IMR-90 (cell line): ENCODE data around the gene GREB1L. TPM values are rescaled to one million over a fixed set of nuclear protein-coding genes. Genes with fewer than 3 reads are reported as not detected.

Experiments
- ATAC-seq: fragments of 200-7000 bp; cut with Tn5 transposase; 2 replicates; pipeline ENCODE4 v1.9.1; 2020; ENCODE audit warnings: low read depth, mild to moderate bottlenecking, moderate library complexity
- BruUV-seq: library from RNA; stranded (reverse); fragments of 400-500 nt; replicated peaks from 2 replicates; lab custom pipeline; 2021; lab: Mats Ljungman, UMichigan
- CTCF ChIA-PET: fragments of 300-600 bp; formaldehyde crosslinking; extraction: SDS; loops from one replicate; lab custom pipeline; 2021; ENCODE audit warnings: antibody characterized with exemption; lab: Yijun Ruan, JAX
- POLR2A ChIA-PET: fragments of 300-600 bp; sonication (Branson Sonifier 250); formaldehyde crosslinking; loops from one replicate; lab custom pipeline; 2022; ENCODE audit warnings: antibody characterized with exemption; ENCODE audit not compliant: unreplicated experiment; lab: Charles Lee
- DNase-seq: peaks from one replicate; pipeline ENCODE4 v3.0.0; 2013
- H2AFZ ChIP-seq: replicated peaks from 2 replicates; pipeline ENCODE3; 2013; ENCODE audit warnings: low read length, mild to moderate bottlenecking; ENCODE audit not compliant: poor library complexity
- H2AK5ac ChIP-seq: 2 replicates; pipeline ENCODE4 v1.6.1; 2013; ENCODE audit warnings: low read depth, low read length, inconsistent platforms
- H2AK9ac ChIP-seq: replicated peaks from 2 replicates; pipeline ENCODE3; 2013; ENCODE audit warnings: mild to moderate bottlenecking, low read depth, low read length, moderate library complexity; ENCODE audit not compliant: poor library complexity
- H2BK120ac ChIP-seq: 2 replicates; pipeline ENCODE4 v1.6.1; 2013; ENCODE audit warnings: low read depth, low read length, inconsistent platforms
- H2BK15ac ChIP-seq: 3 replicates; pipeline ENCODE4 v1.6.1; 2013; ENCODE audit warnings: low read depth, low read length, inconsistent platforms
- H2BK20ac ChIP-seq: 2 replicates; pipeline ENCODE4 v1.6.1; 2013; ENCODE audit warnings: low read depth, mild to moderate bottlenecking, inconsistent platforms, low read length, moderate library complexity
- H2BK5ac ChIP-seq: 2 replicates; pipeline ENCODE4 v1.6.1; 2013; ENCODE audit warnings: mild to moderate bottlenecking, low read depth, low read length, inconsistent platforms; ENCODE audit not compliant: poor library complexity, severe bottlenecking
- H3K14ac ChIP-seq: replicated peaks from 2 replicates; pipeline ENCODE4 v1.6.1; 2013; ENCODE audit warnings: low read depth, low read length, inconsistent platforms
- H3K18ac ChIP-seq: 2 replicates; pipeline ENCODE4 v1.6.1; 2013; ENCODE audit warnings: low read depth, low read length, control low read depth
- H3K23ac ChIP-seq: 2 replicates; pipeline ENCODE4 v1.6.1; 2013; ENCODE audit warnings: low read depth, low read length, inconsistent platforms
- H3K27ac ChIP-seq: 2 replicates; pipeline ENCODE4 v1.5.1; 2013; ENCODE audit warnings: mild to moderate bottlenecking, control low read depth, low read length; ENCODE audit not compliant: insufficient read depth
- H3K27me3 ChIP-seq: 2 replicates; pipeline ENCODE4 v1.6.1; 2013; ENCODE audit warnings: low read length; ENCODE audit not compliant: control insufficient read depth, insufficient read depth
- H3K36me3 ChIP-seq: 2 replicates; pipeline ENCODE4 v1.6.1; 2013; ENCODE audit warnings: low read length, mixed read lengths; ENCODE audit not compliant: control insufficient read depth, insufficient read depth
- H3K4ac ChIP-seq: 2 replicates; pipeline ENCODE4 v1.6.1; 2013; ENCODE audit warnings: low read depth, low read length, inconsistent platforms
- H3K4me1 ChIP-seq: 2 replicates; pipeline ENCODE4 v1.6.1; 2013; ENCODE audit warnings: low read length, mixed read lengths; ENCODE audit not compliant: control insufficient read depth, insufficient read depth
- H3K4me2 ChIP-seq: 2 replicates; pipeline ENCODE4 v1.6.1; 2013; ENCODE audit warnings: low read depth, mild to moderate bottlenecking, control low read depth, low read length, moderate library complexity
- H3K4me3 ChIP-seq: 2 replicates; pipeline ENCODE4 v1.5.1; 2013; ENCODE audit warnings: low read depth, mild to moderate bottlenecking, control low read depth, low read length, moderate library complexity; ENCODE audit not compliant: insufficient read depth
- H3K56ac ChIP-seq: 2 replicates; pipeline ENCODE4 v1.6.1; 2013; ENCODE audit warnings: low read length, inconsistent platforms; ENCODE audit not compliant: insufficient read depth; ENCODE audit errors: extremely low read depth
- H3K79me1 ChIP-seq, 2 experiments: 2 replicates each; pipeline ENCODE4 v1.6.1; 2013; ENCODE audit warnings: low read length in 2 of 2, inconsistent platforms in 1 of 2, low read depth in 1 of 2
- H3K9ac ChIP-seq: 2 replicates; pipeline ENCODE4 v1.6.1; 2013; ENCODE audit warnings: low read depth, low read length, control low read depth
- H3K9me1 ChIP-seq: 2 replicates; pipeline ENCODE4 v1.6.1; 2013; ENCODE audit warnings: low read length, inconsistent platforms; ENCODE audit not compliant: insufficient read depth
- H3K9me3 ChIP-seq: 2 replicates; pipeline ENCODE4 v1.6.1; 2013; ENCODE audit warnings: low read length; ENCODE audit not compliant: control insufficient read depth, insufficient read depth
- H4K20me1 ChIP-seq: 2 replicates; pipeline ENCODE4 v1.6.1; 2013; ENCODE audit warnings: low read length, inconsistent platforms; ENCODE audit not compliant: insufficient read depth
- H4K5ac ChIP-seq: 2 replicates; pipeline ENCODE4 v1.6.1; 2013; ENCODE audit warnings: mild to moderate bottlenecking, low read depth, low read length, control low read depth
- H4K8ac ChIP-seq, 2 experiments: 2 replicates each; pipeline ENCODE4 v1.6.1; 2013; ENCODE audit warnings: low read depth in 2 of 2, low read length in 2 of 2, control low read depth in 1 of 2, inconsistent platforms in 1 of 2
- H4K91ac ChIP-seq: 2 replicates; pipeline ENCODE4 v1.6.1; 2013; ENCODE audit warnings: low read depth, low read length, inconsistent platforms; ENCODE audit not compliant: insufficient read depth
- CHD1 ChIP-seq: IDR thresholded peaks from 2 replicates; pipeline ENCODE4 v1.6.1; 2012; ENCODE audit warnings: low read depth, low read length, improper control_type of control experiment
- WGBS, 2 experiments: methylation state at CpG; one replicate each; pipeline versions ENCODE4 v1.1.5 to v1.1.7; 2013; ENCODE audit warnings: missing lambda C conversion rate in 2 of 2; ENCODE audit not compliant: insufficient read length in 1 of 2; ENCODE audit errors: extremely low coverage in 2 of 2; 5-methylcytosine and 5-hydroxymethylcytosine counted together
- dilution Hi-C: fragments of 300-500 bp; cut with HindIII; formaldehyde crosslinking; loops from one replicate; pipeline ENCODE4 v1.14.3; 2018; ENCODE audit warnings: low sequenced_read_pairs; ENCODE audit not compliant: unreplicated experiment
- in situ Hi-C: fragments of 300-500 bp; cut with MboI; formaldehyde crosslinking; loops from 3 replicates; pipeline ENCODE4 v1.14.3; 2019; ENCODE audit warnings: low sequenced_read_pairs, inconsistent platforms, mixed read lengths
- intact Hi-C: fragments of 100-400 bp; cut with micrococcal nuclease; formaldehyde crosslinking; loops from 2 replicates; pipeline ENCODE4 v1.10.0; 2022
- polyA plus RNA-seq, 3 experiments: library from polyadenylated mRNA; depleted of rRNA; stranded (reverse); fragments of >200 nt; gene quantifications; 2 replicates each; pipeline ENCODE4 v1.2.3, GENCODE V29; 2012; ENCODE audit warnings: low replicate concordance in 1 of 3
- total RNA-seq: library from RNA; depleted of rRNA; stranded (reverse); fragments of >200 nt; gene quantifications from 2 replicates; pipeline ENCODE4 v1.2.3, GENCODE V29; 2012

GREB1L gene
- total and polyA plus RNA-seq, 2 of the 4 experiments (the other 2 are of a cell fraction) = under 0.01 to 0.02 TPM

- Histone ChIP-seq H3K4me3 (no peak overlapping the region), H4K20me1 (no peaks in the 10 kb centered on the region), H3K4me2 (no peak overlapping the region), H3K9ac (no peak overlapping the region), H2BK20ac (no peak overlapping the region), H3K27ac (no peak overlapping the region), H2BK5ac (no peak overlapping the region), H3K4me1 (peaks cover 5% of the 10 kb centered on the region; the same call in 1 of the 2 replicates), H3K18ac (no peak overlapping the region), H3K14ac (no peak overlapping the region), H3K79me1 (no peaks in the 10 kb centered on the region), H2BK120ac (no peak overlapping the region), H3K56ac (no peak overlapping the region), H4K8ac (no peak overlapping the region), H2AK5ac (no peak overlapping the region), H3K23ac (no peak overlapping the region), H2AK9ac (no peak overlapping the region), H2BK15ac (no peak overlapping the region), H4K5ac (no peak overlapping the region), H3K36me3 (no peaks in the 10 kb centered on the region), H4K91ac (no peak overlapping the region), H2AFZ (no peak overlapping the region), H3K27me3 (peaks cover 21% of the 10 kb centered on the region), H3K9me3 (no peaks in the 10 kb centered on the region), H3K4ac (no peak overlapping the region), H3K9me1 (no peaks in the 10 kb centered on the region)
- TF ChIP-seq CHD1 = no peak
- BruUV-seq = no TSS peak
- dilution Hi-C loops = no loop called here
- no CpG with 5 or more reads among the region's 5 CpGs for WGBS, 2 experiments
- in situ Hi-C loops = no loop called here
- POLR2A ChIA-PET = no interaction called here
- intact Hi-C loops = loop anchor here (10.0 kb wide), 1 partner anchor 212 kb away; the partner anchor contains the start of gene GREB1L
- DNase-seq (no peak), ATAC-seq (no peak)
- CTCF ChIA-PET = interaction anchor here (0.9 to 1.1 kb wide), 2 partner anchors 12 to 28 kb away, joined by 3 to 4 read pairs; no protein-coding TSS in a partner anchor
Measured at GRCh38 chr18:21456428-21457178, 214.6 kb downstream of the GREB1L start.
